HG02938 (cell line): ENCODE results near the gene NHSL1.

Experiments
- ATAC-seq: cut with Tn5 transposase; IDR thresholded peaks from one replicate; pipeline ENCODE4 v1.9.1; 2021; ENCODE audit warnings: mild to moderate bottlenecking, moderate library complexity; ENCODE audit not compliant: unreplicated experiment

NHSL1 gene

DNA sequence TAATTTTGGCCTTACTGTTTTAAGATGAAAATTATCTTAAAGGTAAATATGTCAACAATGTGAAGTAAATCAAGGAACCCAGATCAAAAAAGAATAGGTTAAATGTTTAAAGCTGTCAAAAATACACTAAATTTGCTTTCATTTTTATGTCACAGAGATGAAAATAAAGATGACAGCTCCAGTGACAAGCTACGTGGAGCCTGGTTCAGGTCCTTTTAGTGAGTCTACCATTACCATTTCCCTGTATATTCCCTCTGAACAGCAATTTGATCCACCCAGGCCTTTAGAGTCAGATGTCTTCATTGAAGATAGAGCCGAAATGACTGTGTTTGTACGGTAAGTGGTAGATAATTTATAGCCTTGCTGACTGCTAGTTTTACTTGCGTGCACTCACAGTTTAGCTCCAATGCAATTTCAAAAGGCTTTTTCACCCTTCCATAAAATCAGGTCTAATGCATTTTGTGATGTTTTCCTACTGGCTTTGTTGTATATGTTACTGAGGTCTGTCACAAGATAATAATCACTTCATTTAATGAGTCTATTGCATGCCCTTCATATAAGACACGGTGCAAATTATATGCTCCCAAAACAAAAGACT, 93.4 kb downstream of the NHSL1 start:
- no peak for ATAC-seq

DNA sequence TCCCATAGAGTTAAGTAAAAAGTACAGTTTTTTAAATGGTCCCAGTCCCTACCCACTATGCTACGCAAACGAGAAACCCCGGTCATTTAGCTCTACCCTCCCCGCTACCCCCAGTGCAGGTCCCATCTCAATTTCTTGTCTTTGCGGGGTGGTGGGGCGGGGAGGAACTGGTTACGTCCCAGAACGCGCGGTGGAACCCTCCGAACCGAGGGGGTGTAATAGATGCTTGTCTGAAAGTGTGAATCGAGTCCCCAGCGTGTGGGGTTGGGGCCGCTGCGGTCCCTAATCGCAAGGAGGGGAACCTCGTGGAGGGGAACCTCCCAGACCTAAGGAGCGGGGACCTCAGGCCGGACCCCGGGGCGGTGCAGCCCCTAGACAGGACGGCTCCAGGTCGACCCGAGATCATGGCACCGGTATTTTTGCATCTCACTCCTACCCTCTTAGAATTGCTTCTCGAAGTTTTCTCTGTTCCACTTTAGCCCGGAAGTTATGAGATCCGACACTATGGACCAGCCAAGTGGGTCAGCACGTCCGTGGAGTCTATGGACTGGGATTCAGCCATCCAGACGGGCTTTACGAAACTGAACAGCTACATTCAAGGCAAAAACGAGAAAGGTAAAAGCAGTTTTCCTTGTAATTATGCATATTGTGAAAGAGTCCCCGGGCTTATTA, 94.5 kb downstream of the NHSL1 start:
- ATAC-seq, result peak; percentile 3

DNA sequence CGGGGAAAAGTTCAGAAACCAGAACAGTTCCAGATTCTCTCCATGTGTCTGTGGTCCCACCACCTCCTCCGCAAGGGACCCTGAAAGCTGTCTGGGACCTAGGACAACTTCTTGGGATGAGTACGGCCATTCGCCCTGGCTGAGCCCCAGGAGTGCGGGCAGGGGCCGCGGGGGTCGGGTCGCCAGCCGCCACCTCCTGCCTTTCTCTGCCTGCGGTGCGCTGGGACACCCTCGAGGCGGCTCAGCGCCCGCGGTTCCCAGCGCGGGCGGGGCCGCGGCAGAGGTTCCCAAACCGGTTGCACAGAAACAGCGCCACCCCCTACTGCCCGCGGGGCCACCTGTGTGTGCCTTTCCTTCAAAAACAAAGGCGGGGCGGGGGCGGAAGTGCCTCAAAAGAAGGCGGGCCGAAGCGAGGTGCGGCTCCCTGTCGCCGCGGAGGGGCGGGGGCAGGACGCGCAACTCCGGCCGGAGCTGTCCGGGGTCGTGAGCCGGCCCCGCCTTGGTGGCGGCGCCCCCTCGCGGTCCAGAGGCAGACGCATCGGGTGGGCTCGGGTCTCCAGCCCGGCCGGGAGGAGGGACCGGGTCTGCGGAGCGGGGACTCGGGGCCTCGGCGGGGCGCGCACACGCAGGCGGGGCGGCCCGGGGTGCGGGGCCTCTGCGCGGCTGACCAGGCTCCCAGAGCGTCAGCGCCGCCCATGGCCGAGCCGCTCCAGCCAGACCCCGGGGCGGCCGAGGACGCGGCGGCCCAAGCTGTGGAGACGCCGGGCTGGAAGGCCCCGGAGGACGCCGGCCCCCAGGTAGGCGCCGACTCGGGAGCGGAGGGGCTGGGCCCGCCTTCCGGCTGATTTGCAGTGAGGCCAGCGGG, 95.3 kb downstream of the NHSL1 start, which contains the start of gene HEBP2:
TSS of gene HEBP2 (plus strand) at position 423 of the 865 bp plus-strand sequence. CDS start at position 696, 273 bp downstream.
- peak; percentile 88 for ATAC-seq

DNA sequence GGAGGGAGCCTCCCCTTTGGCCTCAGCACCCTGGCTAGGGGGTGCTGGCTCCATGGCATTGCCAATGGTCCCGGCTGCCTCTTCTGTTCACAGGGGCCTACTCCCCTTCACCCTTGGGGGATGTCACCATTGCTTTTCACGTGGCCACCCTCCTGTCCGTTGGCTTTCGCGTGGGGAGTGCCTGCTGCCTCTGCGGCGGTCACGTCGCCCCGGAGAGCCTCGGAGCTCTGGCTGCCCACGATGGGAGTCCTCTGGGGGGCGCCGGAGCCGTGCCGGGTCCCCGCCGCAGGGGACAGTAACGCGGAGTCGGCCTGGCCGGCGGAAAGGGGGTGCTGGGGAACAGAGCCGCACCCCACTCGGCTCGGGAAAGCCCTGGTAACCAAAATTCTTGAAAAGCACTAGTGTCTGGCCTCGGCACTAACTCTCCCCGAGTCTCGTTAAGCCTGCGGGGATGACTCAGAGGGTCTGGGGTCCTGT, 95.9 kb downstream of the NHSL1 start:
- ATAC-seq, result peak; percentile 23

DNA sequence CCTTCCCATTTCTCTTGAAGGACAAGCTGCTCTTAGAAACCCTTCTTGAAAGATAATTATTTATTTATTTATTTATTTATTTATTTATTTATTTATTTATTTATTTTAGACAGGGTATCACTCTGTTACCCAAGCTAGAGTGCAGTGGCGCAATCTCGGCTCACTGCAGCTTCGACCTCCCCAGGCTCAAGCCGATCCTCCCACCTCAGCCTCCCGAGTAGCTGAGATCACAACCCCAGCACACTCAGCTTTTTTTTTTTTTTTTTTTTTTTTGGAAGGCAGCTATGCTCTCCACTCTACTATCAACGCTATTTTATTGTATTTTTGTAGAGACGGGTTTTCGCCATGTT, 96.5 kb downstream of the NHSL1 start:
- ATAC-seq, result no peak

DNA sequence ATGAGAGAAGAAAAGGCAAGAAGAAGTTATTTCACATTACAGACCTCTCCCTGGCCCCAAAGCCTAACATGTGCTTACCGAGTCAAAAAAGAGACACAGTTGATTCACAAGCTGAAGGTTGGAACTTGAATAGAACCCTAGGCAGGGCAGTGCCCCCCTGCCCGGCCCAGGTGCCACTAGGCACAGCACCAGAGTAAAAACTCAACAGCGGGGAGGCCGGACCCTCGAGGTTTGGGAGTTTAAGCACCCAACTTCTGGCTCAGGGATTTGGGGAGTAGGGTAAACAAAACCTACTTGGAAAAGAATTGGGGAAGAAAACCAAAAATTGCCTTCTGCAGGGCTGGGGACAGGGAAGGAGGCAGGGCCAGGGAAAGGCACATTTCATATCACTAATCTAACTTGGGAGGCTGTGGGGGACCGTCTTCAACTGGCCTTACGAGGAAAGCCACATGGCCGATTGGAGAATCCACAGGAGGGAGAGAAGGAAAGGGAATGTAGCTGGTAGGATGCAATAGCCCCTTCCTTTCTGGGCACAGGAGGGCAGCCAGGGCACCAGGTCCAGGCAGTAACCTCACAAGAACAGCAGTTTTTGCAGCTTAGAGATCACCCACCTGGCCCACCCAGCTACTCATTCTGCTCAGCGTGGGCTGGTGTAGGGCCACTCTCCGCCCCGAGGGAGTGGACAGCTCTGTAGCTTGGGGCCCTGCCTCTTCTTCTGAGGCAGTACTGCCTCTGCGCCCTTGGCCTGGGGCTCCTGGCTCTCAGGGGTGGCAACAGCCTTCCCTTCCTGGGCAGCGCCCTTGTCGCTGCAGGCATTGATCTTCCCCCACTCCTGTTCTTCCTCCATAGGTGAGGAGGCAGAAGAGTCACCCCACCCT, 97.1 kb downstream of the NHSL1 start:
- ATAC-seq, result no peak

DNA sequence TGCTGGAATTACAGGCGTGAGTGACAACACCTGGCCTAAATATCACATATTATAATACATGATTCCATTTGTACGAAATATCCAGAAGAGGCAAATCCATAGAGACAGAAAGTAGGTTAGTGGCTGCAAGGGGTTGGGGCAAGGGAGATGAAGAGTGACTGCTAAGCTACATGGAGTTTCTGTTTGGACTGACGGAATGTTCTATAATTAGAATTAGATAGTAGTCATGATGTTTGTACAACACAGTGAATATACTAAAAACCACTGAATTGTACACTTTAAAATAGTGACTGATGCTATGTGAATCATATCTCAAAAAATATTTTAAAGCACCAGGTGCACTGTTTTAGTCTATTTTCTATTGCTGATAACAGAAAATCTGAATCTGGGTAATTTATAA, 99.0 kb downstream of the NHSL1 start:
- no peak for ATAC-seq

DNA sequence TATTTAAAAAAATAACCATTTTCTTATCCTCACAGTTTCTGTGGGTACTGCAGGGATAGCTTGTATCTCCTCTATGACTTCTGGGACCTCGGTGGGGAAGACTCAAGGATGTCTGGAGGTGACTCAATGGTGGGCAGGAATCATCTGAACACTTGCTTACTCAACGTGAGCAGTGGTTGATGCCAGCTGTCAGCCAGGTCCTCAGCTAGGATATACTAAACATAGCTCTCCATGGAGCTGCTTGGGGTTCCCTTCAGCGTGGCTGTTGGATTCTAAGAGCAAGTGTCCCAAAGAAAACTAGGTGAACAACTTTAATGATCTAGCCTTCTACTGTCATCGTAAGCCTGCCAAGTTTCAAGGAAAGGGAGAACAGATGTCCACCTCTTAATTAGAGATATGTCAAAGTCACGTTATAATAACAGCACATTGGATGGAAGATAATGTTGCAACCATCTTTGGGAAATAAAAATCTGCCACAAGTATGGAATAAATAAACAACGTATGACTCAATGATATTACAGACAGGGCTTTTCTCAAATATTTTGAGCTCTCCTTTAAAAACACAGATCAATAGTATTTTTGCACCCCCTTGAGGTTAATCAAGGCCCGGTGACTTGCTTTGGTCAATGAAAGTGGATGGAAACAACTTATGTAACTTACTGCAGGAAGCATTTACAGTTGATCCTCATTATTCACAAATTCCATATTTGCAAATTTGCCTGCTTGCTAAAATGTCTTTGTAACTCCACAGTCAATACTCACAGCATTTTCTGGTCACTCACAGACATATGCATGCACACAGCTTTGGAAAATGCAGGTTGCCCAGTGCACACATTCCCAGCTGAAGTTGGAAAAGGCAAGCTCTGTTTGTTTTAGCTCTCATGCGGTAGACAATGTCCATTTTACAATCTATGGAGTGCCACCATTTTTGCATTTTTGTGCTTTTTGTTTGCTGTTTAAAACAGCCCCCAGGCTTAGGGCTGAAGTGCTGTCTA, 101.9 kb downstream of the NHSL1 start:
- no peak for ATAC-seq

DNA sequence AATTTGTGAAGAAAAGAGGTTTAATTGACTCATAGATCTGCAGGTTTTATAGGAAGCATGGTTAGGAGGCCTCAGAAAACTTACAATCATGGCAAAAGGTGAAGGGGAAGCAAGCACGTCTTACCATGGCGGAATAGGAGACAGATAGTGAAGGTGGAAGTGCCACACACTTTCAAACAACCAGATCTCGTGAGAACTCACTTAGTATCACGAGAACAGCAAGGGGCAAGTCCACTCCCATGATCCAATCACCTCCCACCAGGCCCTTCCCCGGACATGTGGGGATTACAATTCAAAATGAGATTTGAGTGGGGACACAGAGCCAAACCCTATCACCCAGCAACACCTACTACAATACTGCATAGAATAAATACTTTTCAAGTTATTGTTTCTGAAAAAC, 102.6 kb downstream of the NHSL1 start:
- no peak for ATAC-seq

DNA sequence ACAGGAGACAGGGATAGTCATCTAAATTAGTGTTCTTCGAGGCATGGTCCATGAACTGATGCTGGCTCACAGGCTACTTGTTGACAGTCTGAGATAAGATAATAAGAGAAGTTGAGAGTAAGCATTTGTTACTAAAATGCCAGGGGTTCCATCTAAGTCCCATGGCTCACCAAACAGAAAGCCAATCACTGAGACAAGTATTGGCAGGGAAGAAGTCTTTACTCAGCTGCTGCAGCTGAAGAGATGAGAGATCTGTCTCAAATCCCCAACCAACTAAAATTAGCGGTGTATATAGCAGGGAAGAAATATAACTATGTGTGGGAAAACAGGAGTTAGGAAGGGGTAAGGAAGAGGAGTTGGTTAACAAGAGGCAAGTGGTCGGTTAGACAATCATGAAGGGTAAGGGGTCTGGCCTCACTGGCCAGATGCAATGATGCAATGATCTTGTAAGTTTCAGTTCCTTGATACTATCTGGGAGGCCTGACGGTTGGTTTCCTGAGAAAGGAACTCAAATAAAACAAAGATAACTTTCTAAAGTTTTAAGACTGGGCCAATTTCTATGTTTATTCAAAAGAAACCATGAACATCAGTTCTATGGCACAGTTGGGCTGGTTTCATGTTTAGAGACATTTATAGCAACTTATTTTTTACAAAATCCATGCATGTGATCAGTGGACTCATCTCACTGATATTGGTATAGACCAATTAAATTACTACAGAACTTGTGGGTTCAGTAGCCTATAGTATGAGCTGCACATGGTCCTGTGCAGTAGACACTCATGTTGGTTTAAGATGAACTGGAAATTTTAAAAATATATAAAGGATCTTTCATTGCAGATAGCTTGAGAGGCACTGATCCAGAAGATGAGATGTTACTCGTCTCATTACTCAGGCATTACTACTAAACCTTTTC, 105.2 kb downstream of the NHSL1 start:
- ATAC-seq, result no peak

DNA sequence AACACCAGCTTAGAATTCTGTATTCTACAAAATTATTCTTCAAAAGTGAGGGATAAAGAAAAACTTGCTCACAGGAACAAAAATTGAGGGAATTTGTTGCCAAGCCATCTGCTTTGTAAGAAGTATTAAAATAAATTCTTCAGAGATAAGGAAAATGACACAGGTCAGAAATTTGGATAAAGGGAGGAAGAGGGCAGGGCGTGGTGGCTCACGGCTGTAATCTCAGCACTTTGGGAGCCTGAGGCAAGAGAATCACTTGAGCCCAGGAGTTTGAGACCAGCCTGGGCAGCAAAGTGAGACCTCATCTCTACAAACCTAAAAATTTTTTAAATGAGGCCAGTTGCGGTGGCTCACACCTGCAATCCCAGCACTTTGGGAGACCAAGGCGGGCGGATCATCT, 109.7 kb downstream of the NHSL1 start:
- ATAC-seq, result no peak

DNA sequence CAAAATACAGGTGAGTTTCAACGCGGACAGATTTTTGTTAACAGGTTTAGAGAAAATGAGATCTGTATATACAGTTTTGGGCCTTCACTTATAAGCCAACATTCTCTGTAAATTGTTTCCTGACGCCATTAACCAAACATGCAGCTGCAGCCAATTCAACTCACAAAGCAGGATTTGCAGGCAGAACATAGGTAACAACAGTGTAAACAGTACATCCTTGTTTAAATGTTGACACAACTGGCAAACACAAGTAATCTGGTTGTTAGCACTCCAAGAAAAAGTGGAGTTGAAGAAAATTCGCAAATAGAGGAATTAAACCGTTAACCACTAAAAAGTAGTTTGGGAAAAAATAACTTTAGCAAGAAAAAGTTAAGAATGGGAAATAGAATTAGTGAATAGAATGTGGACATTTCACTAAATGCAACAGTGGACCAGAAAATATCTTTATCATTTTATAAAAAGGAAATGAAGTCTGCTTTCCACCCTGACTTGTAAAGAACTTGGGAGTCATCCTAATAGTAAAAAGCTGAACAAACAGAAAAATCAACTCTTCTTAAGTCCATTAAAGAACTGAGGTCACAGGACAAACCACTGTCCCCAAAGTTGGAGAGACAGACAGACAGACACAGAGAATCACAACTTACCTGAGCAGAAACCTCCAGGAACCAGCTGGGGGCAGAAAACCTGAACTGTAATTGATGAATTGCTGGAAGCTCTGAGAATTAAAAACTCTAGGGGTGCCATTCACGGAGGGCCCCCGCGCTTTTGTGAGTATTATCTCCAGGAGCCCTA, 111.5 kb downstream of the NHSL1 start:
- no peak for ATAC-seq

DNA sequence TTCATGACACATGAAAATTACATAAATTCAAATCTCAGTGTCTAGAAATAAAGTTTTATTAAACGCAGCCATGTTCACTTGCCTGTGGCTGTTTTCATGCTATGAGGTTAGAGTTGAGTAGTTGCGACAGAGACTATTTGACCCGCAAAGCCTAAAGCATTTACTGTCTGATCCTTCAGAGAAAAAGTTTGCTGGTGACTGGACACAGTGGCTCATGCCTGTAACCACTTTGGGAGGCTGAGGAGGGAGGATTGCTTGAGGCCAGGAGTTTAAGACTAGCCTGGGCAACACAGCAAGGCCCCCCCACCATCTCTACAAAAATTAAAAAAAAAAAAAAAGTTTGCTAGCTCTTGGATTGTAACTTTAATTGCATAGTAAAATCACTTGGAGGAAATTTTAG, 112.4 kb downstream of the NHSL1 start:
- ATAC-seq, result no peak

DNA sequence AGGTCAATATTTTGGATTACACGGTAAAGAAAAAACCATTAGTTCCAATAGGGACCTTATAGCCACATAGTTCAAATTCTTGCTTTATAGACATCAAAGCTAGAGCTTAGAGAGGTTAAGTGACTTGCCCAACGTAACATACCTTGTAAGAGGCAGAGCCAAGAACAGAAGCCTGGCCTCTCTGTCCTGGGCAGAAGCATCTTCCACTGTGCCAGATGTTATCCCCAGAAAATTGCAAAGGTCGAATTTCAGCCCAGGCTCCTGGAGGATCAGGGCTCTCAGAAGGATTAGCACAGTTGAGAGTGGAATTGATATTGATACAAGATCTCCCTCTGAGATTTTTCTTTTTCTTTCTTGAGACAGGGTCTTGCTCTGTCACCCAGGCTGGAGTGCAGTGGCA, 115.5 kb downstream of the NHSL1 start:
- no peak for ATAC-seq

DNA sequence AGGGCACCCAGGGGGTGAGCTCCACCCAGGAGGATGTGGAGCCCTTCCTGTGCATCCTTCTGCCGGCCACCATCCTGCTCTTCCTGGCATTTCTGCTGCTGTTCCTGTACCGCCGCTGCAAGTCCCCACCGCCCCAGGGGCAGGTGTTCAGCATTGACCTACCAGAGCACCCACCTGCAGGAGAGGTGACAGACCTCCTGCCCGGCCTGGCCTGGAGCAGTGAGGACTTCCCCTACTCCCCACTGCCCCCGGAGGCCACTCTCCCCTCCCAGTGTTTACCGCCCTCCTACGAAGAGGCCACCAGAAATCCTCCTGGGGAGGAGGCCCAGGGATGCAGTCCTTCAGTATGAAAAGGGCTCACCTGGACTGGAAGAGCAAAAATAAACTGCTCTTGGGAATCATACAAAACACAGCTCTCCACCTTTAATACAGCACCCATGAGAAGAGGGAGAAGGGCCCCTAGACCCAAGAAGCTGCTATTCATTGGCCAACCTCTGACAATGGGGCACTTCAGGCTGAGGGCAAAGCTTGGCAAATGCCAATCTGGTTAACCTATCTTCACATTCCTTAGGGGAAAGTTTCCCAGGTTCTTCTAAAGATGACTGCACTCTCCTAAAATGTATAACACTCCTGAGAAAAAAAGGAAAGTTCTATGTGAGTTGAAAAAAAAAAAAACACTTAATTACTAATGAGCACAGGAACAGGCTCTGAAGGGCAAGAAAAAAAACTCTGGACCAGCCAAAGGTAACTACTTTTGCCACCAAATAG, 116.6 kb downstream of the NHSL1 start:
- no peak for ATAC-seq

DNA sequence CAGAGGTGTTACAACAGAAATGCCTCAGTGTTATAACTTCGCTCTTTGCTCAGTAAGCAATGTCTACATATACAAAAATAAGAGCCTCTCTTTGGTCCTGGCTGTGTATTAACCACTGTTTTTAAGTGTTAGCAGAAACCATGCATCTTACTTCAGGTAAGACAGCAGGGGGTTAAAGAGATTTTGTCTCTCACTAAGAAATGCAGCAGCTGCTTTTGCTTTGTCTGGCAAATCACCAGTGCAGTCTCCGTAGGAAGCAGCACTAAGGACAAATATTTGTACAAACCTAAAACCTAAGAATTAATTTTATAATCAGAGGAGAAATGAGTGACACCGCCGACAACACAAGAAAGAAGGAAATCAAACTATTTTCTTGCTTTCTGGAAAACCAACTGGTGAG, 120.8 kb downstream of the NHSL1 start:
- no peak for ATAC-seq

DNA sequence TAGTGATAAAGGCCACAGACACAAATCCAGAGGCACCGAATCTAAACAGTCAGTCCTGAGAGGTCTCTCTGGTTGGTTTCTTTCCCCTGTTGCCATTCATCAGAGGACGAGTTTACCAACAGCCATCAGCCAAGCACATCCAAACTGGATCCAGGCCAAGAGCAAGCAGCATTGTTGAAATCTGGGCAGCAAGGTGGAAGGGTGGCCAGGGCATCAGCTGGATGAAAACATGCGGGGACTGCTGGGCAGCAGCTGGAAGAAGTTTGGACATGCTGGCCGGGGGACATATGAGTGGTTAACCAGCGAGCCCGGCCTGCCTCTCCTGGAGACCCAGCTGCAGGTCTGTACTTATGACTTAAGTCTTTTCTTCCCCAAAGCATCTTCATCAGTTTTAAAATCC, 121.5 kb downstream of the NHSL1 start, which contains the start of gene SMIM28:
TSS of gene SMIM28 (plus strand) at position 62 of the 400 bp plus-strand sequence. CDS start at position 230, 168 bp downstream.
- ATAC-seq, result no peak
